ENCODE results near the gene KNTC1.

DNA sequence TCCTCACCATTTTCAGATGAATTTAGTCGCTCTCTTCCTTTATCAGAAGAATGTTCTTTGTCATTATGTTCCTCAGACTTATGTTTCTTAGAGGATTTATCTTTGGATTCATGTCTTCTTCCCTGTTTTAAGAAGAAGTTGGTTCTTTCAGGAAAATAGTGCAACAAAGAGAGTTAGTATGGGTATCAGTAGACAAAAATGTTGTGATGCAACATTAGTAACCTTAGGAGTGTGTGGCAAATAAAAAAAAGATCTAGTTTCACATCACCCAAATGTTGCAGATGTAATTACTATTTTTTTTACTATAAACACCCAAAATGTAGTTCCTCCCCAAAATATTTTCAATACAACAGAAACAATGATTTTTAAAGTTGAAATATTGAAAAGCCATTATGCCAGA lies 8.1 kb upstream of the KNTC1 start:
- no peak for TF ChIP-seq POLR2A (IDR thresholded peaks at IDR 0.05)
- TF ChIP-seq, protein P1, sequence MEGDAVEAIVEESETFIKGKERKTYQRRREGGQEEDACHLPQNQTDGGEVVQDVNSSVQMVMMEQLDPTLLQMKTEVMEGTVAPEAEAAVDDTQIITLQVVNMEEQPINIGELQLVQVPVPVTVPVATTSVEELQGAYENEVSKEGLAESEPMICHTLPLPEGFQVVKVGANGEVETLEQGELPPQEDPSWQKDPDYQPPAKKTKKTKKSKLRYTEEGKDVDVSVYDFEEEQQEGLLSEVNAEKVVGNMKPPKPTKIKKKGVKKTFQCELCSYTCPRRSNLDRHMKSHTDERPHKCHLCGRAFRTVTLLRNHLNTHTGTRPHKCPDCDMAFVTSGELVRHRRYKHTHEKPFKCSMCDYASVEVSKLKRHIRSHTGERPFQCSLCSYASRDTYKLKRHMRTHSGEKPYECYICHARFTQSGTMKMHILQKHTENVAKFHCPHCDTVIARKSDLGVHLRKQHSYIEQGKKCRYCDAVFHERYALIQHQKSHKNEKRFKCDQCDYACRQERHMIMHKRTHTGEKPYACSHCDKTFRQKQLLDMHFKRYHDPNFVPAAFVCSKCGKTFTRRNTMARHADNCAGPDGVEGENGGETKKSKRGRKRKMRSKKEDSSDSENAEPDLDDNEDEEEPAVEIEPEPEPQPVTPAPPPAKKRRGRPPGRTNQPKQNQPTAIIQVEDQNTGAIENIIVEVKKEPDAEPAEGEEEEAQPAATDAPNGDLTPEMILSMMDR (IDR thresholded peaks at IDR 0.05): no peak
